Mononuclear cell (primary cell): Measurements from ENCODE around the gene CXCR2. TPM values are rescaled to one million over a fixed set of nuclear protein-coding genes. Genes with fewer than 3 reads are reported as not detected.
"Not testable (repeated sequence)": the region's sequence is repeated elsewhere in the genome, so short reads cannot be mapped to it uniquely, and the experiment has no call there.

ENCODE experiments used
- H3K27me3 ChIP-seq: 2 replicates; pipeline ENCODE4 v1.6.0; 2011; ENCODE audit warnings: low read length, control low read depth; ENCODE audit not compliant: insufficient read depth
- H3K4me1 ChIP-seq: 2 replicates; pipeline ENCODE4 v1.5.1; 2011; ENCODE audit warnings: mild to moderate bottlenecking, low read length, control low read depth; ENCODE audit not compliant: insufficient read depth
- H3K4me3 ChIP-seq: 2 replicates; pipeline ENCODE4 v1.5.1; 2011; ENCODE audit warnings: mild to moderate bottlenecking, low read length, moderate library complexity
- H3K9me3 ChIP-seq: 2 replicates; pipeline ENCODE4 v1.5.1; 2011; ENCODE audit warnings: low read depth, mild to moderate bottlenecking, control low read depth, low read length
- total RNA-seq: library from RNA; depleted of rRNA; stranded (reverse); fragments of >200 nt; gene quantifications from one replicate; pipeline ENCODE4 v1.2.3, GENCODE V29; 2012

Gene CXCR2
- total RNA-seq, 1 donor: 0.73 TPM

GRCh38 chr2:218152777-218153176 is 26.9 kb downstream of the CXCR2 start:
- H3K4me1 ChIP-seq: peaks cover 21% of the 10 kb centered on the region
- H3K27me3 ChIP-seq: no peaks in the 10 kb centered on the region
- no peak overlapping the region for H3K4me3 ChIP-seq
- no peaks in the 10 kb centered on the region for H3K9me3 ChIP-seq

DNA sequence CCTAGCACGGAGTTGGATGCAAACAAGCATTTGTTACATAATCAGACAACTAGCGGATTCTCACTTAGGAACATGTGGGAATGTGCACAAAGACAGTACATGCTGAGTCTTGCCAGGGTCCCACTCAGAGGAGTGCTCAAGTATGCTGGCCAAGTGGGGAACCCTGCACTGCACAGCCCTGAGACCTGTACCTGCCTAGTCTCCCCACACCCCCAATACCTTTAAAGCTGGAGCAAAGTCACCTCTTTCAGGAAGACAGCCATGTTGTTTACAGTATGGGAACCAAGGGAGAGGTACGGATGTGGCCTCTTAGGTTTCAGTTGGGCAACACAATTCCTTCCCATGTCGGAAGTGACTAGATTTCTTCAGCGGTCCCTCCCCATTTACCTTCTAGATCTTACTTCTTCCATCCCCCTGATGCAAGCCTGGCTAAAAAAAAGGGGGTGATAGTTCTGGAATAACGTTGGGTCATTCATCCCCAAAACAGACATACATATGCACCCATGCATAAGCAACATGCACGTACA is 30.2 kb downstream of the CXCR2 start:
- Histone ChIP-seq H3K4me3 (no peak overlapping the region), H3K4me1 (peaks cover 12% of the 10 kb centered on the region), H3K27me3 (no peaks in the 10 kb centered on the region), H3K9me3 (no peaks in the 10 kb centered on the region)

DNA sequence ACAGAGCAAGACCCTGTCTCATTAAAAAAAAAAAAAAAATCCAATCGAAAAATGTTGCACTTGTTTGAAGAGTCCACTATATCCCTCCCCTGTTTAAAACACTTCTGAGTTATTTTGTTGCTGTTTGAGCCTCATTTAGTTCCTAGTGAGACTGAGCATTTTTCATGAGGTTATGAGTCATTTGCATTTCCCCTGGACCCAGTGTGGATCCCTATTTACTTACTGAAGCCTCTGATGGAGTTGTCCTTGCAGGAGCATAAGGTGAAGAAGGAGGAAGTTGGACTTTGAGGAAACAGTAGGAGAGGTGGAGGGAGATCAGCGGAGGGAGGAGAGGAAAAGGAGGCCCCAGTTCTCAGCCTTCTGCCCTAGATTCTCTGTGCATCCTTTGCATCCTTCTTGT is 35.8 kb downstream of the CXCR2 start:
- no peaks in the 10 kb centered on the region for H3K27me3 ChIP-seq

DNA sequence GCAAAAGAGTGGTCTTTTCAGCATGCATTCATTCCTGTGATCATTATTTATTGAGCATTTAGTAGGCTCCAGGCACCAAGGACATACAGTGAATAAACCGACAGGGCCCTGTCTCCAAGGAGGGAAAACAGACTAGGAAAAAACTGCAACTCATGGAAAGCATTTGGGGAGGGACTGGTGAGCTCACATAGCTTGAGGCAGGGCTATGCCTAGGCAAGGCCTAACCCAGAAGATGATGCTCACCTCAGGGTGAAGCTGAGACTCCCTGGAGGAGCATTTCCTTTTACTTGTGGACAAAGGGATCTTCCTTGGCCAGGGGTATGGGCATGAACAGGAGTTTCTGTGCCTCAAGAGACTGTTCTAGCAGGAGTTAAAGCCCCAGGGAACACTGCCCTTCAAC is 37.0 kb downstream of the CXCR2 start:
- Histone ChIP-seq H3K4me1 (peaks cover 39% of the 10 kb centered on the region), H3K9me3 (no peaks in the 10 kb centered on the region), H3K27me3 (no peaks in the 10 kb centered on the region), H3K4me3 (peak overlapping the region; percentile 2)

More for the DNA sequence above, 35.8 kb downstream of the CXCR2 start:
- Histone ChIP-seq H3K4me1 (peaks cover 29% of the 10 kb centered on the region), H3K4me3 (no peak overlapping the region), H3K9me3 (no peaks in the 10 kb centered on the region)

DNA sequence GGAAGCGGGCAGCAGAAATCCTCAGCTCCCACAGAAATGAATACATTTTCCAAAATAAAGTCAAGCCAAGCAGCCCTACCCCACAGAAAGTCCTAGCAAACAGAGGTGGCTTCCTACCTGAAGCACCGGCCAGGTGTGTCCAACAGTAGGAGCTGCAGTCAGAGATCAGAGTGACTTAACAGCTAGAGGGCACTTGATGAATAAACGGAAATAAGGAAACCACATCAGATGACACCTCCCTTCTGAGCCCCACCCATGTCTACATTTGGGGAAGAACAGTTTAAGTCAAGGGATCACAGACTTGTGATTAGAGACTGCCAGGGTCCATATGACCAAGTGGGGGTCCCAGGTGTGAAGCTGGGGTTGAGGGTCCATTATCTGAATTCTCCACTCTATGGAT is 41.0 kb downstream of the CXCR2 start, which contains the start of gene CXCR1:
CXCR1 (minus strand) TSS at position 172 of the 400 bp plus-strand sequence. CDS start 1,751 bp downstream, outside the sequence.
- H3K4me1 ChIP-seq: peaks cover 46% of the 10 kb centered on the region
- H3K27me3 ChIP-seq: no peaks in the 10 kb centered on the region
- H3K9me3 ChIP-seq: no peaks in the 10 kb centered on the region
- peak within 1 kb of the TSS; percentile 50 for H3K4me3 ChIP-seq

- Histone ChIP-seq H3K4me1 (peaks cover 42% of the 10 kb centered on the region), H3K4me3 (no peak overlapping the region), H3K27me3 (no peaks in the 10 kb centered on the region), H3K9me3 (no peaks in the 10 kb centered on the region)
Observed at GRCh38 chr2:218168016-218168415, 42.2 kb downstream of the CXCR2 start.

DNA sequence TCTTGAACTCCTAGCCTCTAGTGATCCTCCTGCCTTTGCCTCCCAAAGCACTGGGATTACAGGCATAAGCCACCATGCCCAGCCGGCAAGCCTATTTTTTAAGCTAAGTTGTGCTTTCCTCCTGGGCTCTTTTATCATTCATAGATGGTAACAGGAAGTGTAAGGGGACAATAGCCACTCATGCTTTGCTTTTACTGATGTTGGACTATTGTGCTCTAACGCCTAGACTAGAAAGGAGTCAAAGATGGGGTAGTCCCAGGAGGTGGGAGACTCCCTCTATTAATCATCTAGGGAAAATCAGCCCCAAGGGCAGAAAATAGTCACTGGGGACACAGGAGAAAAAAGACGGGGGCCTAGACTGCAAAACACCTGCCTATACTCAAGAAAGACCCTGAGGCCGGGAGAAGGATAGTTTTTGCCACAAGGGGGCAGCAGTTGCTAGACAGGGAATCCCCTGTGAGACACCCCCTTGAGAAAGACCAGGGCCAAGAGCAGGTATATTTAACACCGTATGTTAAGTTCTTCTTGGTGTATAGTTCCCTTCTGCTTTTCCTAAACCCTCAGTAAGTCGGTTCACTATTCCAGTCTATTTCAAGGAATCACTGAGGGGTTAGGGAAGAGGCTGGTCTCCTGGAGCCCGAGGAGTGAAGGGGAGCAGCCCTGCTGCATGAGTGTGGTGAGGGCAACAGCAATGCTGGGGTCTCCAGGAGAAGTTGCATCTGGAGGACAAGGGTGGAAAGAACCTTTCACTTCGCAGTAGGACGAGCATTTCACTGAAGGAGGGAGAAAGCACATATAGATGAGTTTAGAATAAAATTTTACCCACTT is 43.0 kb downstream of the CXCR2 start:
- Histone ChIP-seq H3K4me3 (no peak overlapping the region), H3K4me1 (peaks cover 42% of the 10 kb centered on the region), H3K27me3 (no peaks in the 10 kb centered on the region), H3K9me3 (no peaks in the 10 kb centered on the region)

- Histone ChIP-seq H3K4me1 (peaks cover 42% of the 10 kb centered on the region), H3K4me3 (no peak overlapping the region), H3K9me3 (no peaks in the 10 kb centered on the region), H3K27me3 (no peaks in the 10 kb centered on the region)
Observed at GRCh38 chr2:218169757-218170546, 44.1 kb downstream of the CXCR2 start.

GRCh38 chr2:218171744-218172143 is 45.9 kb downstream of the CXCR2 start:
- H3K27me3 ChIP-seq, H3K9me3 ChIP-seq, H3K4me3 ChIP-seq: not testable (repeated sequence)
- peaks cover 24% of the 10 kb centered on the region for H3K4me1 ChIP-seq

GRCh38 chr2:218172845-218173244 is 47.0 kb downstream of the CXCR2 start:
- Histone ChIP-seq H3K27me3 (no peaks in the 10 kb centered on the region), H3K4me1 (peaks cover 13% of the 10 kb centered on the region), H3K4me3 (no peak overlapping the region), H3K9me3 (no peaks in the 10 kb centered on the region)

- Histone ChIP-seq H3K27me3 (no peaks in the 10 kb centered on the region), H3K4me3 (no peak overlapping the region), H3K9me3 (no peaks in the 10 kb centered on the region), H3K4me1 (no peaks in the 10 kb centered on the region)
Observed at GRCh38 chr2:218179782-218180181, 54.0 kb downstream of the CXCR2 start.

- Histone ChIP-seq H3K9me3 (no peaks in the 10 kb centered on the region), H3K27me3 (no peaks in the 10 kb centered on the region), H3K4me3 (no peak overlapping the region), H3K4me1 (no peaks in the 10 kb centered on the region)
Observed at GRCh38 chr2:218180467-218181114, 54.8 kb downstream of the CXCR2 start.

GRCh38 chr2:218184331-218184730 is 58.5 kb downstream of the CXCR2 start:
- Histone ChIP-seq H3K4me3 (no peak overlapping the region), H3K9me3 (no peaks in the 10 kb centered on the region), H3K4me1 (peaks cover 9% of the 10 kb centered on the region), H3K27me3 (no peaks in the 10 kb centered on the region)

- Histone ChIP-seq H3K4me1 (peaks cover 9% of the 10 kb centered on the region), H3K4me3 (no peak overlapping the region), H3K9me3 (no peaks in the 10 kb centered on the region), H3K27me3 (no peaks in the 10 kb centered on the region)
Observed at GRCh38 chr2:218186355-218186766, 60.5 kb downstream of the CXCR2 start.
